Hepatocyte (in vitro differentiated cells): ENCODE measurements around the gene TOR1AIP2.

ENCODE experiments used
- CTCF ChIP-seq: fragments of 200-600 bp; sonication (generic); IDR thresholded peaks from 2 replicates; pipeline ENCODE4 v1.5.1; 2016; ENCODE audit warnings: antibody characterized with exemption, mild to moderate bottlenecking; ENCODE audit not compliant: poor library complexity
- EZH2 ChIP-seq: fragments of 200-600 bp; sonication (generic); IDR thresholded peaks from 2 replicates; pipeline ENCODE4 v1.6.1; 2016; ENCODE audit warnings: antibody characterized with exemption, mild to moderate bottlenecking, borderline replicate concordance
- EZH2phosphoT487 ChIP-seq: fragments of 200-600 bp; sonication (generic); IDR thresholded peaks from one replicate; pipeline ENCODE4 v1.6.1; 2018; ENCODE audit warnings: antibody characterized with exemption, mild to moderate bottlenecking, low read depth, moderate library complexity; ENCODE audit not compliant: unreplicated experiment, severe bottlenecking

- TF ChIP-seq CTCF = no peak
- no peak for TF ChIP-seq EZH2
- no peak for TF ChIP-seq EZH2phosphoT487
These were observed 46.4 kb downstream of the TOR1AIP2 start for GRCh38 chr1:179831225-179831624.
